CD8-positive, alpha-beta memory T cell (primary cell): ENCODE data around the gene ARMC9. TPM values are rescaled to one million over a fixed set of nuclear protein-coding genes. Genes with fewer than 3 reads are reported as not detected.
"Not testable (repeated sequence)": the region's sequence is repeated elsewhere in the genome, so short reads cannot be mapped to it uniquely, and the experiment has no call there.

Experiments used
- CTCF ChIA-PET: fragments of 350-600 bp; sonication (Branson Sonifier 250); formaldehyde crosslinking; loops from one replicate; lab custom pipeline; 2021; ENCODE audit warnings: antibody characterized with exemption; lab: Charles Lee
- POLR2A ChIA-PET: fragments of 350-600 bp; sonication (Branson Sonifier 250); formaldehyde crosslinking; loops from one replicate; lab custom pipeline; 2021; ENCODE audit warnings: antibody characterized with exemption; lab: Charles Lee
- DNase-seq, 5 donors: peaks; one replicate each; pipeline versions ENCODE4 v3.0.0 to v3.0.0-alpha.2; 2020 to 2022; ENCODE audit warnings: mixed read lengths in 1 of 5
- H3K27ac ChIP-seq: one replicate; pipeline ENCODE4 v1.7.0; 2013; ENCODE audit warnings: low read depth, mild to moderate bottlenecking, low read length, moderate library complexity
- H3K27me3 ChIP-seq: 2 replicates; pipeline ENCODE4 v1.7.0; 2013; ENCODE audit warnings: low read length, mild to moderate bottlenecking; ENCODE audit not compliant: insufficient read depth, poor library complexity, severe bottlenecking
- H3K36me3 ChIP-seq: 2 replicates; pipeline ENCODE4 v1.7.0; 2013; ENCODE audit warnings: mild to moderate bottlenecking, low read length, moderate library complexity; ENCODE audit not compliant: insufficient read depth
- H3K4me1 ChIP-seq: 2 replicates; pipeline ENCODE4 v1.7.0; 2013; ENCODE audit warnings: mild to moderate bottlenecking, low read length, moderate library complexity; ENCODE audit not compliant: insufficient read depth
- H3K4me3 ChIP-seq: 2 replicates; pipeline ENCODE4 v1.7.0; 2013; ENCODE audit warnings: mild to moderate bottlenecking, low read length
- H3K9me3 ChIP-seq: 2 replicates; pipeline ENCODE4 v1.7.0; 2013; ENCODE audit warnings: mild to moderate bottlenecking, low read length
- H3K27ac Mint-ChIP-seq, 8 donors: one replicate each; pipeline ENCODE4 v1.8.0; 2020 to 2021; ENCODE audit warnings: mixed read lengths in 8 of 8, mild to moderate bottlenecking in 6 of 8, inconsistent platforms in 3 of 8, moderate library complexity in 3 of 8
- H3K27me3 Mint-ChIP-seq, 2 donors: one replicate each; pipeline ENCODE4 v1.8.0; 2020 to 2021; ENCODE audit warnings: mixed read lengths in 2 of 2, mild to moderate bottlenecking in 1 of 2, moderate library complexity in 1 of 2
- H3K36me3 Mint-ChIP-seq, 3 donors: one replicate each; pipeline ENCODE4 v1.8.0; 2020 to 2021; ENCODE audit warnings: mixed read lengths in 3 of 3, inconsistent platforms in 1 of 3, mild to moderate bottlenecking in 1 of 3
- H3K4me1 Mint-ChIP-seq, 3 donors: one replicate each; pipeline ENCODE4 v1.8.0; 2020 to 2021; ENCODE audit warnings: mixed read lengths in 3 of 3, inconsistent platforms in 1 of 3, mild to moderate bottlenecking in 1 of 3
- H3K4me3 Mint-ChIP-seq, 7 donors: one replicate each; pipeline ENCODE4 v1.8.0; 2020 to 2021; ENCODE audit warnings: mixed read lengths in 7 of 7, mild to moderate bottlenecking in 6 of 7, moderate library complexity in 4 of 7, inconsistent platforms in 2 of 7
- H3K9me3 Mint-ChIP-seq, 5 donors: one replicate each; pipeline ENCODE4 v1.8.0; 2020 to 2022; ENCODE audit warnings: mixed read lengths in 5 of 5, mild to moderate bottlenecking in 3 of 5, moderate library complexity in 2 of 5, inconsistent platforms in 1 of 5
- polyA plus RNA-seq: library from polyadenylated mRNA; unstranded; fragments of 300-500 nt; fragmentation: Illumina TruSeq; gene quantifications from one replicate; pipeline ENCODE4 v1.2.3, GENCODE V29; 2021
- total RNA-seq, 2 experiments: library from RNA; stranded (reverse); gene quantifications; one replicate each; pipeline ENCODE4 v1.2.3, GENCODE V29; 2021

ARMC9 gene
- total and polyA plus RNA-seq, 3 experiments from 2014 or later = 1.0 to 6.4 (median 5.3) TPM

- Histone ChIP-seq H3K9me3 (no peaks in the 10 kb centered on the region), H3K4me3 (no peak overlapping the region), H3K36me3 (peaks cover 11% of the 10 kb centered on the region), H3K27me3 (no peaks in the 10 kb centered on the region), H3K4me1 (no peaks in the 10 kb centered on the region), H3K27ac (no peak overlapping the region)
- no peak for DNase-seq
- Mint-ChIP-seq H3K27ac (no peak overlapping the region), H3K9me3 (no peaks in the 10 kb centered on the region), H3K36me3 (peaks cover 7 to 56% (median 27%) of the 10 kb centered on the region in 3 donors), H3K4me1 (peaks cover 4 to 5% (median 4%) of the 10 kb centered on the region in 3 donors), H3K4me3 (no peak overlapping the region), H3K27me3 (no peaks in the 10 kb centered on the region)
- POLR2A ChIA-PET = no interaction called here
- CTCF ChIA-PET = no interaction called here
Observed at GRCh38 chr2:231174211-231174651, 24.2 kb upstream of the ARMC9 start.

GRCh38 chr2:231176066-231176465, 22.4 kb upstream of the ARMC9 start:
- no peaks in the 10 kb centered on the region for H3K9me3 ChIP-seq
- Mint-ChIP-seq H3K27me3 (no peaks in the 10 kb centered on the region), H3K4me3 (no peak overlapping the region), H3K4me1 (peaks cover 13 to 15% (median 13%) of the 10 kb centered on the region in 3 donors), H3K9me3 (no peaks in the 10 kb centered on the region), H3K27ac (no peak overlapping the region), H3K36me3 (peaks cover 3 to 39% (median 15%) of the 10 kb centered on the region in 3 donors)
- DNase-seq = no peak
- H3K27me3 ChIP-seq = no peaks in the 10 kb centered on the region
- peaks cover under 1% of the 10 kb centered on the region for H3K36me3 ChIP-seq
- H3K4me1 ChIP-seq = no peaks in the 10 kb centered on the region
- no peak overlapping the region for H3K27ac ChIP-seq
- ChIA-PET CTCF (no interaction called here), POLR2A (no interaction called here)
- H3K4me3 ChIP-seq = no peak overlapping the region

GRCh38 chr2:231177156-231178025, 21.0 kb upstream of the ARMC9 start:
- no peaks in the 10 kb centered on the region for H3K4me1 ChIP-seq
- H3K27me3 ChIP-seq = no peaks in the 10 kb centered on the region
- H3K9me3 ChIP-seq = no peaks in the 10 kb centered on the region
- ChIA-PET CTCF (no interaction called here), POLR2A (no interaction called here)
- Mint-ChIP-seq H3K9me3 (no peaks in the 10 kb centered on the region), H3K27ac (no peak overlapping the region), H3K4me1 (peaks cover 13 to 15% (median 13%) of the 10 kb centered on the region in 3 donors), H3K27me3 (no peaks in the 10 kb centered on the region), H3K36me3 (peaks cover 0 to 29% (median 11%) of the 10 kb centered on the region in 3 donors), H3K4me3 (no peak overlapping the region)
- no peak for DNase-seq
- no peaks in the 10 kb centered on the region for H3K36me3 ChIP-seq
- H3K27ac ChIP-seq = no peak overlapping the region
- H3K4me3 ChIP-seq = no peak overlapping the region

- H3K36me3 ChIP-seq, POLR2A ChIA-PET, H3K27me3 Mint-ChIP-seq, H3K27ac ChIP-seq, H3K9me3 Mint-ChIP-seq, H3K9me3 ChIP-seq, H3K4me3 ChIP-seq, CTCF ChIA-PET, H3K4me1 ChIP-seq, H3K27me3 ChIP-seq: not testable (repeated sequence)
- peaks cover 0 to 20% (median 11%) of the 10 kb centered on the region in 3 donors for H3K36me3 Mint-ChIP-seq
- H3K4me1 Mint-ChIP-seq = peaks cover 13 to 15% (median 13%) of the 10 kb centered on the region in 3 donors
- peak overlapping the region in 1 of 8 donors; percentile 10 for H3K27ac Mint-ChIP-seq
- peak in 1 of 5 donors; percentile 16 for DNase-seq
- H3K4me3 Mint-ChIP-seq = peak overlapping the region in 3 of 7 donors; percentile 4 to 41 (median 9)
Observed at GRCh38 chr2:231178805-231179204, 19.6 kb upstream of the ARMC9 start.

- Histone ChIP-seq H3K9me3 (no peaks in the 10 kb centered on the region), H3K4me3 (no peak overlapping the region), H3K27me3 (no peaks in the 10 kb centered on the region), H3K4me1 (no peaks in the 10 kb centered on the region), H3K27ac (no peak overlapping the region), H3K36me3 (no peaks in the 10 kb centered on the region)
- H3K27ac Mint-ChIP-seq = peak overlapping the region in 1 of 8 donors; percentile 65
- CTCF ChIA-PET = interaction anchor here (1.6 kb wide), 1 partner anchor 269 kb away, joined by 4 read pairs; no protein-coding TSS in a partner anchor
- POLR2A ChIA-PET = no interaction called here
- no peak overlapping the region for H3K4me3 Mint-ChIP-seq
- no peaks in the 10 kb centered on the region for H3K36me3 Mint-ChIP-seq
- peaks cover 0 to 2% of the 10 kb centered on the region in 2 donors for H3K27me3 Mint-ChIP-seq
- no peaks in the 10 kb centered on the region for H3K9me3 Mint-ChIP-seq
- DNase-seq = no peak
- peaks cover 11 to 15% (median 13%) of the 10 kb centered on the region in 3 donors for H3K4me1 Mint-ChIP-seq
Observed at GRCh38 chr2:231181860-231182512, 16.4 kb upstream of the ARMC9 start.

GRCh38 chr2:231182513-231182899, 15.9 kb upstream of the ARMC9 start:
- POLR2A ChIA-PET = no interaction called here
- no peak overlapping the region for H3K27ac Mint-ChIP-seq
- H3K4me3 ChIP-seq = no peak overlapping the region
- peaks cover 0 to 5% of the 10 kb centered on the region in 2 donors for H3K27me3 Mint-ChIP-seq
- no peaks in the 10 kb centered on the region for H3K4me1 ChIP-seq
- no peaks in the 10 kb centered on the region for H3K9me3 ChIP-seq
- H3K36me3 ChIP-seq = no peaks in the 10 kb centered on the region
- peaks cover 11 to 15% (median 13%) of the 10 kb centered on the region in 3 donors for H3K4me1 Mint-ChIP-seq
- DNase-seq = no peak
- no peaks in the 10 kb centered on the region for H3K36me3 Mint-ChIP-seq
- H3K4me3 Mint-ChIP-seq = no peak overlapping the region
- H3K9me3 Mint-ChIP-seq = no peaks in the 10 kb centered on the region
- H3K27me3 ChIP-seq = no peaks in the 10 kb centered on the region
- H3K27ac ChIP-seq = no peak overlapping the region
- CTCF ChIA-PET = interaction anchor here (1.6 kb wide), 1 partner anchor 269 kb away, joined by 4 read pairs; no protein-coding TSS in a partner anchor

- no peak overlapping the region for H3K27ac ChIP-seq
- H3K27ac Mint-ChIP-seq = peak overlapping the region in 2 of 8 donors; percentile 68 to 75
- CTCF ChIA-PET = no interaction called here
Observed at GRCh38 chr2:231183851-231184250, 14.6 kb upstream of the ARMC9 start.

GRCh38 chr2:231184319-231184718, 14.1 kb upstream of the ARMC9 start:
- CTCF ChIA-PET = no interaction called here
- peaks cover 8 to 20% of the 10 kb centered on the region in 2 donors for H3K27me3 Mint-ChIP-seq
- Histone ChIP-seq H3K36me3 (no peaks in the 10 kb centered on the region), H3K9me3 (no peaks in the 10 kb centered on the region), H3K27ac (no peak overlapping the region), H3K4me1 (no peaks in the 10 kb centered on the region), H3K4me3 (no peak overlapping the region), H3K27me3 (no peaks in the 10 kb centered on the region)
- H3K9me3 Mint-ChIP-seq = no peaks in the 10 kb centered on the region
- no peaks in the 10 kb centered on the region for H3K36me3 Mint-ChIP-seq
- H3K4me3 Mint-ChIP-seq = no peak overlapping the region
- POLR2A ChIA-PET = no interaction called here
- DNase-seq = no peak
- H3K27ac Mint-ChIP-seq = no peak overlapping the region
- H3K4me1 Mint-ChIP-seq = peaks cover 8 to 10% (median 9%) of the 10 kb centered on the region in 3 donors

More at GRCh38 chr2:231183851-231184250, 14.6 kb upstream of the ARMC9 start:
- Histone ChIP-seq H3K4me3 (no peak overlapping the region), H3K36me3 (no peaks in the 10 kb centered on the region), H3K27me3 (no peaks in the 10 kb centered on the region), H3K9me3 (no peaks in the 10 kb centered on the region), H3K4me1 (no peaks in the 10 kb centered on the region)
- no peaks in the 10 kb centered on the region for H3K36me3 Mint-ChIP-seq
- peaks cover 11 to 14% (median 12%) of the 10 kb centered on the region in 3 donors for H3K4me1 Mint-ChIP-seq
- POLR2A ChIA-PET = no interaction called here
- no peak for DNase-seq
- no peaks in the 10 kb centered on the region for H3K9me3 Mint-ChIP-seq
- peaks cover 6 to 16% of the 10 kb centered on the region in 2 donors for H3K27me3 Mint-ChIP-seq
- no peak overlapping the region for H3K4me3 Mint-ChIP-seq
